ENCODE measurements around the gene SURF4.

DNA sequence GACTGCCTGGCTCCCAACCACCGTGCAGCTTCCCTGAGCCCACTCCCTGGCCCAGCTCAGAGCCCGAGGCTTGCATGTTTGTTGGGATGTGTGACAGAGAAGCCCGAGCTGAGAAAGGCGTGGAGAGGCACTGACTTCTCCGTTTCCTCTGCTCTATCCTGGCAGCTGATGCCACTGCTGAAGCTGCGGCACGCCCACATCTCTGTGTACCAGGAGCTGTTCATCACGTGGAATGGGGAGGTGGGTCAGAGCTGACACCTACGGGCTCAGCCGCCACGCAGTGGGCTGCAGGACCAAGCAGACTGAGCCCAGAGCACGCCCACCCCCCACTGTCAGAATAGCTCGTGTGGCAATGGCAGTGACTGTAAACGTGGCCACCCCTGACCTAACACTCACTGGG lies 9.6 kb upstream of the SURF4 start:
- TF ChIP-seq CTCF (conservative IDR thresholded peaks at IDR 0.05; ENCODE audit: low read depth, low read length) (no peak), EZH2 (IDR thresholded peaks at IDR 0.05; ENCODE audit: borderline replicate concordance, low read depth, low read length, poor library complexity, severe bottlenecking) (no peak)

All from A673 (cell line).